ENCODE measurements around the gene RNFT2.

RNFT2 gene, protein sequence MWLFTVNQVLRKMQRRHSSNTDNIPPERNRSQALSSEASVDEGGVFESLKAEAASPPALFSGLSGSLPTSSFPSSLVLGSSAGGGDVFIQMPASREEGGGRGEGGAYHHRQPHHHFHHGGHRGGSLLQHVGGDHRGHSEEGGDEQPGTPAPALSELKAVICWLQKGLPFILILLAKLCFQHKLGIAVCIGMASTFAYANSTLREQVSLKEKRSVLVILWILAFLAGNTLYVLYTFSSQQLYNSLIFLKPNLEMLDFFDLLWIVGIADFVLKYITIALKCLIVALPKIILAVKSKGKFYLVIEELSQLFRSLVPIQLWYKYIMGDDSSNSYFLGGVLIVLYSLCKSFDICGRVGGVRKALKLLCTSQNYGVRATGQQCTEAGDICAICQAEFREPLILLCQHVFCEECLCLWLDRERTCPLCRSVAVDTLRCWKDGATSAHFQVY

GRCh38 chr12:116737774-116738657 is at the start of gene RNFT2, which contains the start of gene SPRING1:
Gene RNFT2, plus strand, starts transcription at chr12:116738315. Its CDS starts 2,183 bp downstream, at chr12:116740498.
Gene SPRING1, minus strand, starts transcription at chr12:116738069. Its CDS starts 169 bp downstream, at chr12:116737900.
- peak; percentile 43 for FAIRE-seq

- FAIRE-seq, result no peak
Observed at GRCh38 chr12:116689521-116689920, 48.6 kb upstream of the RNFT2 start.

GRCh38 chr12:116689979-116690744 is 48.0 kb upstream of the RNFT2 start:
- no peak for FAIRE-seq

DNA sequence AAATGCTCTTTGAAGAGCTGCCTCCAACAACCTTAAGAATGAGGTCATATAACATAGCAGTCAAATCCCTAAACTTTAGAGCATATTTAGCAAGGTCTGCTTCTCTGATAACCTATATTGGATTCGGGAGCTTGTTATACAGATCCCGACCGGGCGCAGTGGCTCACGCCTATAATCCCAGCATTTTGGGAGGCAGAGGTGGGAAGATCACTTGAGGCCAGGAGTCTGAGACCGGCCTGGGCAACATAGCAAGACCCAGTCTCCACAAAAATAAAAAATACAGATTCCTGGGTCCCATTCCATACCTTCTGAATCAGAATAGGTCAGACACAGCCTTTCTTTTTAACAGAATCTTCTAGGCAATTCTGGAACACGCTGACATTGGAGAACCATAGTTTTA is 46.9 kb upstream of the RNFT2 start:
- FAIRE-seq, result no peak

GRCh38 chr12:116691636-116692035 is 46.5 kb upstream of the RNFT2 start:
- FAIRE-seq, result no peak

DNA sequence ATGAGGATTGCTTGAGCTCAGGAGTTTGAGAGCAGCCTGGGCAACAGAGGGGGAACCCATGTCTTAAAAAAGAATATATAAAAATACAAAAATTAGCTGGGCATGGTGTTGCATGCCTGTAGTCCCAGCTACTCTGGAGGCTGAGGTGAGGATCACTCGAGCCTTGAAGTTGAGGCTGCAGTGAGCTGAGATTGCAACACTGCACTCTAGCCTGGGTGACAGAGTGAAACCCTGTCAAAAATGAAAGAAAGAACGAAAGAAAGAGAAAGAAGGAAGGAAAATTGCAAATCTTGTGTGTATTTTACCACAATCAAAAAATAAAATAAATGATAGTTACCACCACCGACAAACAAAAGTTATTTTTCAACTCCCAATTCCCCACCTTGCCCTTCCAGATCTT is 45.5 kb upstream of the RNFT2 start:
- no peak for FAIRE-seq

GRCh38 chr12:116693286-116694227 is 44.6 kb upstream of the RNFT2 start:
- FAIRE-seq, result no peak

DNA sequence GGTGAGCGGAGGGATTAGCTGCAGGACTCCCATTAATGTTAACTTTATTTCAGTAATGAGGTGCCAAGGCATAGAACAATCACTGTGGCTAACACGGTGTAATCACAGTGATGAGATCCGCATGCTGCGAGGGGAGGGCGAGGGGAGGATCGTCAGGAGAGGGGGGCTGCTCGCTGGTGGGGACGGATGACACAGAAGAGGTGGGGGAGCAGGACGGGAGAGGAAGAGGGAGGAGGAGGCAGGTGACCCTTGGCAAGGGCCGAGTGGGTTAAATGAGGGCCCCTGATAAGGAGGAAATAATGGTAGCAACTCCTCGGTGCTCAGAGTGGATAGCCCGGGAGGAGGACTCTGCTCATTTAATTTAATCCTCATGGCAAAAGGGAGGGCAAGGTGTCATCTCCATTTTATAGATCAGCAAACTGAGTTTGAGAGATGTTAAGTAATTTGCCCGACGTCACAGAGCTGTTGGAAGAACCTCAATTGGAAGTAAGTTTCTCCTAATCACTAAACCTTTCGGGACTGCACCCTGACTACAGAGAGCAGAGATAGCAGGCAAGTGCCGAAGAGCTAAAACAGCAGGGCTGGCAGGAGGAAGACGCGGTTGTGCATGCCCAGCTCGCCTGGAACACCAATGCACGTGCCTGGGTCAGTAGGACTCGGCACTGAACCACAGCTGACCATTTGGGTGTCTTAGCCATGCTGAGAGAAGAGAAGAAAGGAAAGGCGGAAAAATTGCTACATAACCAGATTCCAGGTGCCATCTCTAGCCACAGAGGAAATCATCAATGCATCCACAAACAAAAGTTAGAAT is 43.3 kb upstream of the RNFT2 start:
- FAIRE-seq, result no peak

GRCh38 chr12:116695464-116695725 is 42.7 kb upstream of the RNFT2 start:
- no peak for FAIRE-seq

DNA sequence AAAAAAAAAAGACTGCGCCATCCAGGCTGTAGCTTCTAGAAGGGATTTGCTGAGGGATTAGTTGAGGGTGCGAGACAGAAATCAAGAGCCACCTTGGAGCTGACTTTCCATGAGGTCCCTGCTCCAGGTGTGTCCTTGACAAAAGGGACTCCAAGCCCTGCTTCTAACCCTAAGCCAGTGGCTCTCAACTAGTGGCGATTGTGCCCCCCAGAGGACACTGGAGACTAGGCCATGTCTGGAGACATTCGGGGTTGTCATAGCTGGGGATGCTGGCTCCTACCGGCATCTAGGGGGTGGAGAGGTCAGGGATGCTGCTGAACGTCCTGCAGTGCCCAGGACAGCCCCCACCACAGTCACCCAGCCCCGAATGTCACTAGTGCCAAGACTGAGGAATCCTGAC is 40.8 kb upstream of the RNFT2 start:
- FAIRE-seq, result no peak

- no peak for FAIRE-seq
Observed at GRCh38 chr12:116697716-116698115, 40.4 kb upstream of the RNFT2 start.

GRCh38 chr12:116698116-116698515 is 40.0 kb upstream of the RNFT2 start:
- FAIRE-seq, result no peak

- FAIRE-seq, result no peak
Observed at GRCh38 chr12:116698554-116699075, 39.5 kb upstream of the RNFT2 start.

GRCh38 chr12:116700066-116700465 is 38.0 kb upstream of the RNFT2 start:
- FAIRE-seq, result no peak

DNA sequence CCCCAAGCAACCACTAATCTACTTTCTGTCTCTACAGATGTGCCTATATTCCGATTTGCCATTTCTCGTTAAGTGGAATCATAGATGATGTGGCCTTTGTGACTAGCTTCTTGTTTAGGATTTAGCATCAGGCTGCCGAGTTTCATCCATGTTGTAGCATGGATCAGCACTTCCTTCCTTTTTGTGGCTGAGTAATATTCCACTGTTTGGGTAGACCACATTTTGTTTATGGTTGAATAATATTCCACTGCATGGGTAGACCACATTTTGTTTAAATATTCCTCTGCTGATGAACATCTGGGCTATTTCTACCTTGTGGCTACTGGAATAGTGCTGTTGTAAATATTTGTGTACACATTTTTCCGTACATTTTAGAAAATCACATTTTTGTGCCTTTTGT is 36.7 kb upstream of the RNFT2 start:
- FAIRE-seq, result no peak

DNA sequence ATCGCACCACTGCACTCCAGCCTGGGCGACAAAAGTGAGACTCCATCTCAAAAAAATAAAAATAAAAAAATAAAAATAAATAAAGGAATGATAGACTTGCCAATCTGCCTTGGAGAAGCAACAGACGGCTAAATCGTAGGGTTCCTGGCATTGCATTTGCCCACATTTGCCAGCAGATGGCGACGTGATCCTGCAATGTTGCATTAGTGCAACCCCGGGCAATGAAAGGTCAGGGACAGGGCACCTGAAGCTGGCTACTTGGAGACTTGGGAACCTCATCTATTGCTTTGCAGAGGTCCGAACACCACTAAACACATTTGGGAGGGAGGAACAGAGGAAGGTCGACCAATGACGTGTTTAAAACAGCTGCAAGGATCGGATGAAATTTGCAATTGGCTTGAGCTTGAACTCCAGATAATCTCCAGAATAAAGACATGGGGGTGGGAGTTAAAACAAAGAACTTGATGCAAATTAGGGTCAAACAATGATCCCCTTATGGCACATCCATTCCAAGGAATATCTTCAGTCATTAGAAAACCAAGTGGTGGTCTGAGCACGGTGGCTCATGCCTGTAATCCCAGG is 34.8 kb upstream of the RNFT2 start:
- no peak for FAIRE-seq

GRCh38 chr12:116707751-116708150 is 30.4 kb upstream of the RNFT2 start:
- FAIRE-seq, result no peak

DNA sequence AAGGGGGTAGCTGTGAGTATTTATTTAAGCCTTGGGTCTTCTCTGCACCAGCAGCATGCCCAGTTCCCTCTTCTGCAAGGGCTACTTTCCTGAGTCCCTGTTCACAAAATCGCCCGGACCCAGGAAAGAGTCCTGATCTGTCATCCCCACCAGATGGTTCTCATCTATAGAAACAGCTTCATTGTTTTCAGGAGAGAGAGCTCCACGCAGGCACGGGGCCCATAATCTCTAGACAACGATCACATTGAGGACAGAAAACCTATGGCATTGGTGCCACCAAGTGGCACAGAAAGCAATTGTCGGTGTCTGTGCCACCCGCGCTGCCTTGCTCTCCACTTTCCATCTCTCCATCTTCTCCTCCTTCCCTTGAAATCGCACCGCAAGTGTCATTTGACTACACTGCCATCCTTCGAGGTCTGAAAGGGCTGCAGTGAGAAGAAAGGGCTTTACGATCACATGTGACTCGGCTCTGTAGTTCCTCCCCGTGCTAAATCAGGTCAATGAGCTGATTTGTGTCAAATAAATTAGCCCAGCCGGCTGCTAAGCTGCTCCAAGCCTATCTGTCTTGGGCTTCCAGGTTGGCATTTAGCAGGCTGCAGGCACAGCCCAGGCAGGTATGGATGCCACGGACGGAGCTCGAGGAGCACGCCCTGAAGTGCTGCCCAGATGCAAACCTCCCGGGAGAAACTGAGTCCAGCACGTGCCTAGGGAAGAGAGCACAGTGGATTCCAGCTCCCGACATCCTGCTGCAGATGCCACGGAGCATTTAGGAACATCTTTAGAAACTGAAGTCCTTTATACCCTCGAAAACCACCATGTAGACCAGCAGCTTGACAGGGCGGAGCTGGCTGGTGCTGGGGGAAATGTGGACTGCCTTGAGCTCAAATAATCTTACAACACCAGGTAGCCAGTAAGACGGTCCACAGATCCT is 29.0 kb upstream of the RNFT2 start:
- no peak for FAIRE-seq

DNA sequence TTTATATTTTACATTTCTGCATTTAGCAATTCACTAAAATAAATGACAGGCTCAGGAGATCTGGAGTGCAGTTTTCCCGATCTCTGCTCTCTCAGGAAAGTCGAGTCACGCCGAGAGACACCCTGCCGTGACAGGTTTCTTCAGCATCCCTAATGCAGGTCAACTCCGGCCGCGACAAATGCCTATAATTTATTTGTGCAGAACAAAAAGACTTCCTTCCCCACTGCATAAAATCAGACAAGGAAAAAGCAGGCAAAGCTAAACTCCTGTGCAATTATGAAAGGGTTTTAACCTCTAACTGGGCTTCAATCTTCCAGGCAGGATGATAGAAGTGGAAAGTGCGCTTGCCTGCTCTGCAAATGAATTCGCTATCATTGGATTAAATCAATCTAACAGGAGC is 28.3 kb upstream of the RNFT2 start:
- no peak for FAIRE-seq

Data from colon (tissue), 2 donors.